ENCODE measurements around the gene PGC. TPM values are rescaled to one million over a fixed set of nuclear protein-coding genes. Genes with fewer than 3 reads are reported as not detected.
A peak's percentile ranks its signal among the peaks of the same experiment; 100 is the strongest.

Gene PGC
- polyA plus RNA-seq, 3 donors = not detected

DNA sequence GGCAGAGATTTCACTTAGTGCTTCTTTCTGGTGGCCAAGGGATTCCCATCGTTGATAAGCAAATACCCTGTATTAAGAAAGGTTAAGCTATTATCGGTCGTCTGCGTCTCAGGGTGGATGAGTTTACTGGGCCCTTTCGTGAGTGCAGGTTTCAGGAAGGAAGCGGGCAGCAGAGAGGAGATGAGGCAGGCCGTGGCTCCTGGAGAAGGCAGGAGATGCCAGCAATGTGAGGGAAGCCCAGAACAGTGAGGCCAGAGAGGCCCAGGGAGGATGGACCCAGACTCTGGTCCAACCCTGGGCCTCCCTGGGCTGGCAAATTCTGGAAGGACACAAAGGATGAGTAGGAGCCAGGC, 23.0 kb downstream of the PGC start:
- TF ChIP-seq, protein P1, sequence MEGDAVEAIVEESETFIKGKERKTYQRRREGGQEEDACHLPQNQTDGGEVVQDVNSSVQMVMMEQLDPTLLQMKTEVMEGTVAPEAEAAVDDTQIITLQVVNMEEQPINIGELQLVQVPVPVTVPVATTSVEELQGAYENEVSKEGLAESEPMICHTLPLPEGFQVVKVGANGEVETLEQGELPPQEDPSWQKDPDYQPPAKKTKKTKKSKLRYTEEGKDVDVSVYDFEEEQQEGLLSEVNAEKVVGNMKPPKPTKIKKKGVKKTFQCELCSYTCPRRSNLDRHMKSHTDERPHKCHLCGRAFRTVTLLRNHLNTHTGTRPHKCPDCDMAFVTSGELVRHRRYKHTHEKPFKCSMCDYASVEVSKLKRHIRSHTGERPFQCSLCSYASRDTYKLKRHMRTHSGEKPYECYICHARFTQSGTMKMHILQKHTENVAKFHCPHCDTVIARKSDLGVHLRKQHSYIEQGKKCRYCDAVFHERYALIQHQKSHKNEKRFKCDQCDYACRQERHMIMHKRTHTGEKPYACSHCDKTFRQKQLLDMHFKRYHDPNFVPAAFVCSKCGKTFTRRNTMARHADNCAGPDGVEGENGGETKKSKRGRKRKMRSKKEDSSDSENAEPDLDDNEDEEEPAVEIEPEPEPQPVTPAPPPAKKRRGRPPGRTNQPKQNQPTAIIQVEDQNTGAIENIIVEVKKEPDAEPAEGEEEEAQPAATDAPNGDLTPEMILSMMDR (IDR thresholded peaks at IDR 0.05) = no peak
- H3K4me3 Mint-ChIP-seq = peak overlapping the region; percentile 81 to 93

DNA sequence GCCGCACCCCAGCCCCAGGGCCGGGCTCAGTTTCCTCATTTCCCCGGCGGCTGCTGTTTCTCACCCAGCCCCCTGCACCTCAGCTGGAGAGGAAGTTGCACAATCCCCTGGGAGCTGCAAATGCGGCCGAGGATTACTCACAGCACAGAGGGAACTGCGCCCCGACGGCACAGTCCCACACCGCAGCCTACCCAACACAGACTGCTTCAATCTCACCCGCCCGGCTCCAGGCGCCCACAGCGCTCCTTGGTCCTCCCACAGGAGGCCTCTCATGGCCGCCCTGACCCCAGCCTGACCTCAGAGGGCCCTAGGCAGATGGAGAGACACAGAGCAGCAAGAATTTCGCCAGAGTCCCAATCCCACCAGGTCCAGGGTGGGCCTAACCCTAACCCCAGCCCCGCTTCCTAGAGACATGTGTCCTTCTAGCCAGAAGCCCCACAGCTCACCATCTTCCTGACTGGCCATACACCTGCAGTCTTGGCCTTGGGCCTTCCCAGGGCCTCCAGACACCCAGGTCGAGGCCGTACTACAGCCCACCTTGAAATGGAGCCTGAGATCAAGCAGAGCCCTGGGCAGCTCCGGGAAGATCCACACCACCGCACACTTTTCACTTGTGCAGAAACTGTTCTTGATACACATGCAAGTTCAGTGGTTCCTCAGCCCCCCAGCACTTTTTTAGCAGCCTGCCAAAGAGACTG, 23.5 kb downstream of the PGC start:
- Mint-ChIP-seq H3K4me3 (peak overlapping the region; percentile 81 to 93), H3K27ac (peak overlapping the region; percentile 97 to 99 (median 98)), H3K36me3 (peaks cover 17 to 32% of the 10 kb centered on the region in 2 donors), H3K27me3 (ENCODE audit: low read depth in 3 of 3) (peaks cover 0 to 1% (median 0%) of the 10 kb centered on the region in 3 donors), H3K4me1 (peaks cover 92% of the 10 kb centered on the region), H3K9me3 (no peaks in the 10 kb centered on the region)
- 15% methylated on average over 20 of the region's 21 CpGs for WGBS (ENCODE audit: insufficient coverage)
- peaks cover 94% of the 10 kb centered on the region for H4K20me1 ChIP-seq (ENCODE audit: insufficient read depth, low read length)
- peaks cover 97% of the 10 kb centered on the region for H3K79me2 ChIP-seq (ENCODE audit: insufficient read depth, low read length)
- peak overlapping the region; percentile 60 for H3K9ac ChIP-seq (ENCODE audit: insufficient read depth, low read length, poor library complexity, severe bottlenecking)
- peaks cover 0 to 8% of the 10 kb centered on the region in 2 donors for H3K36me3 ChIP-seq (replicated peaks in 1 of 2; ENCODE audit: control insufficient read depth in 1 of 2, insufficient read depth in 2 of 2, low read length in 2 of 2)
- peak overlapping the region; percentile 81 to 88 for H3K27ac ChIP-seq (ENCODE audit: low read depth in 1 of 2, low read length in 2 of 2)
- peak overlapping the region; percentile 86 for H3K4me2 ChIP-seq (replicated peaks; ENCODE audit: extremely low read depth, low read length, poor library complexity, severe bottlenecking)
- no peaks in the 10 kb centered on the region for H3K9me3 ChIP-seq (replicated peaks in 1 of 2; ENCODE audit: control insufficient read depth in 1 of 2, insufficient read depth in 1 of 2, low read length in 2 of 2)
- H3K4me1 ChIP-seq (ENCODE audit: control insufficient read depth in 1 of 2, insufficient read depth in 2 of 2, low read length in 2 of 2) = peaks cover 90 to 98% of the 10 kb centered on the region in 2 donors
- intact Hi-C loops (cut with micrococcal nuclease) = loop anchor here (1.0 to 10.0 kb wide), 4 partner anchors 17 to 1064 kb away; partner anchors contain the start of gene USP49 (in 1 of the 2)
- H2AFZ ChIP-seq (ENCODE audit: insufficient read depth, low read depth, low read length, poor library complexity, severe bottlenecking) = no peak overlapping the region
- peak; percentile 96 to 98 (median 98) for DNase-seq
- TF ChIP-seq, protein P1 (IDR thresholded peaks at IDR 0.05) = no peak
- no peaks in the 10 kb centered on the region for H3K27me3 ChIP-seq (ENCODE audit: control insufficient read depth in 2 of 2, insufficient read depth in 2 of 2, low read length in 2 of 2)
- peak overlapping the region; percentile 43 to 79 (median 49) for H3K4me3 ChIP-seq (replicated peaks in 1 of 3; ENCODE audit: low read depth in 2 of 3, low read length in 3 of 3)

More for the DNA sequence above, 23.0 kb downstream of the PGC start:
- Histone ChIP-seq H3K4me3 (replicated peaks in 1 of 3; ENCODE audit: low read depth in 2 of 3, low read length in 3 of 3) (peak overlapping the region in 1 of 3 experiments; percentile 79), H3K79me2 (ENCODE audit: insufficient read depth, low read length) (peaks cover 97% of the 10 kb centered on the region), H3K4me1 (ENCODE audit: control insufficient read depth in 1 of 2, insufficient read depth in 2 of 2, low read length in 2 of 2) (peaks cover 93 to 99% of the 10 kb centered on the region in 2 donors), H3K36me3 (replicated peaks in 1 of 2; ENCODE audit: control insufficient read depth in 1 of 2, insufficient read depth in 2 of 2, low read length in 2 of 2) (peaks cover 0 to 13% of the 10 kb centered on the region in 2 donors), H3K9ac (ENCODE audit: insufficient read depth, low read length, poor library complexity, severe bottlenecking) (peak overlapping the region; percentile 52), H3K9me3 (replicated peaks in 1 of 2; ENCODE audit: control insufficient read depth in 1 of 2, insufficient read depth in 1 of 2, low read length in 2 of 2) (no peaks in the 10 kb centered on the region), H4K20me1 (ENCODE audit: insufficient read depth, low read length) (peaks cover 94% of the 10 kb centered on the region), H2AFZ (ENCODE audit: insufficient read depth, low read depth, low read length, poor library complexity, severe bottlenecking) (no peak overlapping the region), H3K27me3 (ENCODE audit: control insufficient read depth in 2 of 2, insufficient read depth in 2 of 2, low read length in 2 of 2) (no peaks in the 10 kb centered on the region), H3K27ac (ENCODE audit: low read depth in 1 of 2, low read length in 2 of 2) (peak overlapping the region; percentile 81 to 88), H3K4me2 (replicated peaks; ENCODE audit: extremely low read depth, low read length, poor library complexity, severe bottlenecking) (peak overlapping the region; percentile 86)
- WGBS (ENCODE audit: insufficient coverage) = 10% methylated on average over 7 of the region's 7 CpGs
- peaks cover 93% of the 10 kb centered on the region for H3K4me1 Mint-ChIP-seq
- peak in 2 of 3 donors; percentile 49 to 60 for DNase-seq
- H3K36me3 Mint-ChIP-seq = peaks cover 20 to 33% of the 10 kb centered on the region in 2 donors
- intact Hi-C loops (cut with micrococcal nuclease) = loop anchor here in 1 of 2 donors (5.0 to 10.0 kb wide), 2 partner anchors 171 to 1063 kb away; partner anchors contain the start of gene USP49
- peak overlapping the region; percentile 97 to 99 (median 98) for H3K27ac Mint-ChIP-seq
- H3K27me3 Mint-ChIP-seq (ENCODE audit: low read depth in 3 of 3) = peaks cover 0 to 1% (median 0%) of the 10 kb centered on the region in 3 donors
- no peaks in the 10 kb centered on the region for H3K9me3 Mint-ChIP-seq

All from CD14-positive monocyte (primary cell).